ENCODE data around the gene PKIB.

The PKIB gene

DNA sequence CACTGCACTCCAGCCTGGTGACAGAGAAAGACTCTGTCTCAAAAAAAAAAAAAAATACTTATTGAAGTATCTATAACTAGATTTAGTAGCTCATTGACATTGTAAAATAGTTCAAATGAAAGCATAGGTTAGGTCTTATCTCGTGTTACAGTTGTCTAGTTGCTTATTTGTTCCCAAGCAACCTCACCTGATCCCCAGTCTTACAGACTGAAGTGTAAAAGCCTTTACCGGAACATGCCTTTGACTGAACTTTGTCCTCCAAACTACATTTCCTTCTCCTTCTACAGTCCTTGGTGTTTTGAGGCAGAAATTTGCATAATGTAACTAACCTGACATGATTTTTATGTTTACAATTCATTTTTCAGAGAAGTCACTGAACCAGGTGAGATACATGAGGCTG, 61.0 kb downstream of the PKIB start:
- no peaks in the 10 kb centered on the region for H3K9me3 Mint-ChIP-seq
- ATAC-seq (no peak), DNase-seq (no peak)
- H3K4me3 Mint-ChIP-seq, result no peak overlapping the region
- no peak overlapping the region for H3K27ac Mint-ChIP-seq
- H3K27me3 Mint-ChIP-seq, result no peaks in the 10 kb centered on the region
- H3K4me1 Mint-ChIP-seq, result no peaks in the 10 kb centered on the region

DNA sequence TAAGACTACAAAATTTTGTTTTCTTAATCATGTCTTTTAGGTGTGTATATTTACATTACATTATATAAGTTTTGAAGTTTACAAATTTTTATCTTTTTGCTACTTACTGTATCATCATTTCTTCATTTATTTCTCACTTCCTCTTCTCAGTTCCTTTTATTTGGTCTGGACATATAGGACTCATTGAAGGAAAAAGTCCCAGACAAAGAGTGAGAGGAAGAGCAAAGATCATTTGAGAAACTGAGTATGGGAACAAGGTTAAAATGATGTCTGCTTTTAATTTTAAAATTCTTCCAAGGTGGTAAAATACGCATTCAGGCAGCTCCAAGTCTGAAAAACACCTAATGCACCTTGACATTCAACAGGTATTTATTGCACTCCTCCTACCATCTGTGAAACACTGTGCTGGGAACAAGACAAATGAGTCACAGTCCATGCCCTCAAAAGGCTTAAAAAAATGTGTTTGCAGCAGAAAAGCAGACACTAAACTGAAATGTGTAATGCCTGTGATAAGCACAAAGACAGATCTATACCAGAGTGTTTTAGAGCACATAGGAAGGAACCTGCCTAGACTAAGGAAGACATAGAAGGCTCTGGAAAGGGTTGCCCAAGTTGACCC, 63.2 kb downstream of the PKIB start:
- Mint-ChIP-seq H3K9me3 (no peaks in the 10 kb centered on the region), H3K27me3 (no peaks in the 10 kb centered on the region), H3K4me3 (no peak overlapping the region), H3K27ac (no peak overlapping the region), H3K4me1 (no peaks in the 10 kb centered on the region)
- ATAC-seq (no peak), DNase-seq (no peak)

DNA sequence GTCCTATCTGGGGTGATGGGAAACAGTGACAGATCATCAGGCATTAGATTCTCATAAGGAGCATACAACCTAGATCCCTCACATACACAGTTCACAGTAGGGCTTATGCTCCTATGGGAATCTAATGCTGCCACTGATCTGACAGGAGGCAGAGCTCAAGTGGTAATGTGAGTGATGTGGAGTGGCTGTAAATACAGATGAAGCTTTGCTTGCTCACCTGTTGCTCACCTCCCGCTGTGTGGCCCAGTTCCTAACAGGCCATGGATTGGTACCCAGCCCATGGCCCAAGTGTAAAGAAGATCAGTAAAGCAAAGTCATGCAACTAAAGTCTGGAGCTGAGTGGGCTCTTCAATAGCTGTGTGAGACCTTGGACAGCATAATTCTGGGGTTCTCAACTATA, 65.9 kb downstream of the PKIB start:
- Mint-ChIP-seq H3K4me1 (no peaks in the 10 kb centered on the region), H3K9me3 (no peaks in the 10 kb centered on the region), H3K27ac (no peak overlapping the region), H3K27me3 (no peaks in the 10 kb centered on the region), H3K4me3 (no peak overlapping the region)
- ATAC-seq (no peak), DNase-seq (no peak)

DNA sequence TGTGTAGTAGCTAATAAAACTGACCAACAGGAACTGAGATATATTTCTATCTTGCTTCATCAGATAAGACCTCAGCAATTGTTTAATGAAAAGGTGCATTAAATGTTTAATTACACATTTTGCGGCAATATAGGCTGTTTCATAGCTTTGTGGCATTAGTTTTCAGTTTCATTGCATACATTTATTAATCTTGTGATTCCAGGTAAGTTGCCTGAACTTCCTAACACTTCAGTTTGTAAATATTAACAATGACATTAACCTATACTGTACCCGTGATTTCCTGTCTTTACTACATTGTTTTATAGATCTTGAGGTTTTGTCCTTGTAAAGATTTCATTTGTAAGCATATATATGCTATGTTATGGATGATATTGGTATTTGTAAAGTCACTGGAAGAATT, 66.5 kb downstream of the PKIB start:
- no peak overlapping the region for H3K4me3 Mint-ChIP-seq
- H3K4me1 Mint-ChIP-seq, result no peaks in the 10 kb centered on the region
- no peak overlapping the region for H3K27ac Mint-ChIP-seq
- ATAC-seq (no peak), DNase-seq (no peak)
- H3K9me3 Mint-ChIP-seq, result no peaks in the 10 kb centered on the region
- no peaks in the 10 kb centered on the region for H3K27me3 Mint-ChIP-seq

- Mint-ChIP-seq H3K4me3 (no peak overlapping the region), H3K4me1 (no peaks in the 10 kb centered on the region), H3K9me3 (no peaks in the 10 kb centered on the region), H3K27ac (no peak overlapping the region), H3K27me3 (no peaks in the 10 kb centered on the region)
- no peak for ATAC-seq
- no peak for DNase-seq
Measured at GRCh38 chr6:122677406-122677805, 67.2 kb downstream of the PKIB start.

DNA sequence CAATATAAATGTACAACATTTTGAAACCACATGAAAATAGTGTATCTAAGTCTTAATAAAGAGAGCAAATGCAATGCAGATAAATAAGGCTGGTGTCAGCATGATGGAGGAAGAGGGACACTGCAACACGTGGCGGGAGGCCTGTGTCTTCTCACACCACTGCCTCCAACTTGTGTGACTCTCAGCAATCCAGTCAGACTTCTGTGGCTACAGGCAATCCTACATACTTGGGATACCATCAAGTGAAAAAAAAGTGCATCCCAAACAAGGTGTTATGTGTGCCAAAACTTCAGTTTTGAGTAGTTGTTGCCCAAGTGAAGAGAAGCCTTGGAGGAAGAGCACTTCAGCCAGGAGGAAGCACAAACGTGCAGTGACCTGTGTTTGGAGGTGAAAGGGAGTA, 68.6 kb downstream of the PKIB start:
- ATAC-seq (no peak), DNase-seq (no peak)
- Mint-ChIP-seq H3K4me1 (no peaks in the 10 kb centered on the region), H3K27me3 (no peaks in the 10 kb centered on the region), H3K4me3 (no peak overlapping the region), H3K27ac (no peak overlapping the region), H3K9me3 (no peaks in the 10 kb centered on the region)

- H3K9me3 Mint-ChIP-seq, result no peaks in the 10 kb centered on the region
- H3K27me3 Mint-ChIP-seq, result no peaks in the 10 kb centered on the region
- DNase-seq, result no peak
- H3K4me1 Mint-ChIP-seq, result no peaks in the 10 kb centered on the region
- H3K27ac Mint-ChIP-seq, result no peak overlapping the region
- no peak for ATAC-seq
- H3K4me3 Mint-ChIP-seq, result no peak overlapping the region
Measured at GRCh38 chr6:122681705-122682104, 71.5 kb downstream of the PKIB start.

DNA sequence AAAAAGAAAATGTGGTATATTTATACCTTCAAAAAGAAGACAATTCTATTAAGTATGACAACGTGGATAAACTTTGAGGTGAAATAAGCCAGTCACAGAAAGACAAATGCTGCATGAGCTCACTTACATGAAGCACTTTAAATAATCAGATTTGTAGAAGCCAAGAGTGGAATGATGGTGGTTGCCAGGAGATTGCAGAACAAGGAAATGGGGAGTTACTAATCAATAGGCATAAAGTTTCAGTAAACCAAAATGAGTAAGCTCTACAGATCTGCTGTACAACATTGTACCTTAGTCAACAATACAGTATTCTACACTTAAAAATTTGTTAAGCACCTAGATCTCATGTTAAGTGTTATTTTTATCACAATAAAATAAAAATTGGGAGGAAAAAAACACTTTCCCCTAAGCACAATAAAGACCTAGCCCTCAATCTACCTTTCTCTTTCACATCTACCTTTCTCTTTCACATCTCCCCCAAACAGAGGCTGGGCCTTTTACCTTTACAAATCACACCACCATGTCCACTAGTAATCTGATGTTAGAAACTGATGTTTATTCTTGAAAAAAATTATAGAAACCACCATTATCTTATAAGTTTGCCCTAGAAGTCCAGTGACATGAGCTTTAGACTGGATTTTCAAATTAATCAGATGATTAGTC, 73.9 kb downstream of the PKIB start:
- no peak for ATAC-seq
- Mint-ChIP-seq H3K4me1 (no peaks in the 10 kb centered on the region), H3K27me3 (no peaks in the 10 kb centered on the region), H3K27ac (no peak overlapping the region), H3K4me3 (no peak overlapping the region), H3K9me3 (peaks cover 0 to 5% of the 10 kb centered on the region in 2 donors)
- no peak for DNase-seq

DNA sequence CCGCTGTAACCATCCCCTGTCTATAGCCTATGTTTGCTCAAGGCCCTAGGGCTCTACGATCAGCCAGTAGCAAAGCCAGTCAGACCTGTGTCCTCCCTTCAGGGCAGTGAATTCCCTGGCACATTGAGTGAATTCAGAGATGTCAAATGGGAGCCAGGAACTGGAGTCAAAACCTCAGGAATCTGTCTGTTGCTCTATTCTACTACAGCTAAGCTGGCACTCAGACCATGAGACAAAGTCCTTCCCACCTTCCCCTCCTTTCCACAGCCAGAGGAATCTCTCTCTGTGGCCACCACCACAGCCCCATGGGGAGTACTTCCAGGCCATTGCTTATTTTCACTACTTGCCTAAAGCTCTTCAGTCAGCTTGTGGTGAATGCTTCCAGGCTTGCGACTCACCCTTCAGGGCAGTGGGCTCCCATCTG, 82.0 kb downstream of the PKIB start:
- DNase-seq (no peak), ATAC-seq (no peak)
- H3K4me1 Mint-ChIP-seq, result no peaks in the 10 kb centered on the region
- H3K9me3 Mint-ChIP-seq, result peaks cover 0 to 14% of the 10 kb centered on the region in 2 donors
- peaks cover 15% of the 10 kb centered on the region for H3K27me3 Mint-ChIP-seq
- no peak overlapping the region for H3K4me3 Mint-ChIP-seq
- no peak overlapping the region for H3K27ac Mint-ChIP-seq

DNA sequence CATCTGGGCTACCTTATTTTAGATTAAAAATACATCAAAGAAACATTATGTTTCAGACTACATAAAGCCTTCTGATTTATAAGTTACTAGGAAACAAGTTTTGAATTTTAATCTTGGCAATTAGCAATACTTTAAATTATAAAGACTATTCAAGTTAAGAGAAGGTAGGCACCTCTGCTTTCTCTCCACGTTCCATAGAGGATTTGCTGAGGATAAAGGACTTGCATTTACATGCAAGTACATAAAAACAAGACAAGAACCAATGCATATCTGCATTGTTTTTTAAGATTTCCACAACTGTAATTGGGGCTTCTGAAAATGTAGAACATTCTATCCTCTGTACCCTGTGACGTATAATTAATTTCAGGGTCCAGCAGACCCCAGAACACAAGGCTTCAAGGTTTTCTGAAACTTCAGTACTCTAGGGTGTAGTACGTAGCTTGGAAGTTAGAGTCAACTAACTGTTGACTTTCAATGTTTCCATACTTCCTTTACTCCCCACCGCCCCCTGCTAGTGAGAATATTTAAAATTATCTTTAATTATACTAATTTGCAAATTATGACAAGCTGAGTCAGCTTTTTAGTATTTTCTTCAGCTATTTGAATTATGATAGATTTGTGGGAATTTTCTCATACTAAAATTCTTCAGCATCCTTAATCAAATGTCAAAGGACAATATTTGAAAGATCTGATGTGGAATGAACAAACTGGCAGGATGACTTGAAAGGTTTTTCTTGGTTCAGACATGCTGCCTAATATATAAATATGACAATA, 82.8 kb downstream of the PKIB start:
- Mint-ChIP-seq H3K4me1 (no peaks in the 10 kb centered on the region), H3K4me3 (no peak overlapping the region), H3K9me3 (peaks cover 0 to 14% of the 10 kb centered on the region in 2 donors), H3K27me3 (peaks cover 15% of the 10 kb centered on the region), H3K27ac (no peak overlapping the region)
- ATAC-seq (no peak), DNase-seq (no peak)

DNA sequence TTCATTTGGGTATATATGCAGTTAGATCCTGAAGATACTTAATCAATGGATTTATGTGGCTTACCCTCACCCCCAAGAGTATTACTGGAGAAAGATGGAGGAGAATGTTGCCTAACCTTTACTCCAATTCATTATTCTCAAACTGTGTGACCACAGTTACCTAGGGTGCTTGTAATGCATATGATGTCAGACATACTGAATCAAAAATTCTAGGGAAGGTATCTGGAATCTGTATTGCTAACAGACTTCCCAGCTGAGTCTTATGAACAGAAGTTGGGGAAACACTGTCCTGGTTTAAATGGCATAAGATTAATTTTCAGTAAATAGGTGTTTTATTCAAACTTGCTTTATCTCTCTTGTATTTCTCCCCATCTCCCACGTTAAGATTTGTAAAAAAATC, 83.9 kb downstream of the PKIB start:
- H3K27ac Mint-ChIP-seq, result no peak overlapping the region
- peaks cover 0 to 10% of the 10 kb centered on the region in 2 donors for H3K9me3 Mint-ChIP-seq
- no peaks in the 10 kb centered on the region for H3K4me1 Mint-ChIP-seq
- no peak for ATAC-seq
- no peak overlapping the region for H3K4me3 Mint-ChIP-seq
- H3K27me3 Mint-ChIP-seq, result peaks cover 15% of the 10 kb centered on the region
- no peak for DNase-seq

DNA sequence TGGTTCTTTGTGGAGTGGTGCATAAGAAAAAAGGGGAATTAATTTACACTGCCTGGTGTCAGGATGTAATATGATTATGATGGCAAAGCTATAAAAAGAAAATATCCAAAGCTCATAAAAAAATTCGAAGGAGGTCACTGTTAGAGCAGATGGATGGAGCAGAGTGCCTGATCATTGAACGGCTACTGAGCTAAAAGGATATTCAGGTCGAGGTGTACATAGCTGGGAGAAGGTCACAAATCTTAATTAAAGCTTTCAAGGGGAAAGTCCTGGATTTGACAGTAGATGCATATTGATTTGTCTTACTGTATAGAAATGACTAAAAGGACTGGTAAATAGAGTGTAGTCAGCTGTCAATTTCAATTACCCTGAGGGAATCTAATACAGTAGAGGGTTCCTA, 84.4 kb downstream of the PKIB start:
- Mint-ChIP-seq H3K27me3 (peaks cover 15% of the 10 kb centered on the region), H3K9me3 (peaks cover 0 to 7% of the 10 kb centered on the region in 2 donors), H3K4me3 (no peak overlapping the region), H3K4me1 (no peaks in the 10 kb centered on the region), H3K27ac (no peak overlapping the region)
- ATAC-seq (no peak), DNase-seq (no peak)

- Mint-ChIP-seq H3K9me3 (peaks cover 0 to 7% of the 10 kb centered on the region in 2 donors), H3K27me3 (peaks cover 15% of the 10 kb centered on the region), H3K4me1 (no peaks in the 10 kb centered on the region), H3K27ac (no peak overlapping the region), H3K4me3 (no peak overlapping the region)
- no peak for DNase-seq
- ATAC-seq, result no peak
Measured at GRCh38 chr6:122695188-122695587, 85.0 kb downstream of the PKIB start.

DNA sequence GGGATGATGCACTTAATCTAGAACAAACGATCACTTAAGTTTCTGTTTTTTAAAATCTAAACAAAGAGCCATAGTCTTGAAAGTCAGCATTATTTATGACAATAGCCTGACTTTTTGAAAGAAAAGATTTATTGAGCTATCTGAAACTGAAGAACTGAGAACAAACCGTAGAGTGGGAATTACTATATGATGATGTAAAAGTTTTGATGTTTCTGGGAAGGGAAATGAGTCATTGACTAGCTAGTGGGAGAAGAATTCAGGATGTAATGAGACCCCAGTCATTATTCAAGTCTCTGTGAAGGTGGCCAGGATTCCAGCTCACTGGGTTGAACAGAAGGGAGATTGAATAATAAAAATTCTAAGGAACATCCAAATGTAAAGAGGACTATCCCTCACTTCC, 85.9 kb downstream of the PKIB start:
- no peak for ATAC-seq

DNA sequence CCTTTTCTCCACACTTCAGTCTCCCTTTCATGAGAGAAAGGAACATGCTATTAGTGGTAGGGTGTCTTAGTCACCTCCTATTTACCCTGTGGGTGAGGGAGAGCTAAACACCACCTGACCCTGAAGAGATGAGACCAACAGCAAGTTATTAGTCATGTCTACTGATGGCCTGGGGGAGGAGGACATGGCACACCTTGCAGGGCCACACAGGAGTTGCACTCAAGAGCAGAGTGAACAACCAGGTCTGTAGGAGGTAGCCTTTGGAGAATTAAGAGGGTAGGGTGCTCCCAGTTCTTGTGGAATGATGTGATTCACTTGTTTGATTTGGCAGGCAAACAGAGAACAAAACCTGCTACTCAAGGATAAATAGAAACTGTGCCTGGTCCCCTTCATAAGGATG, 86.6 kb downstream of the PKIB start:
- H3K4me3 Mint-ChIP-seq, result no peak overlapping the region
- no peak overlapping the region for H3K27ac Mint-ChIP-seq
- H3K4me1 Mint-ChIP-seq, result no peaks in the 10 kb centered on the region
- H3K27me3 Mint-ChIP-seq, result peaks cover 4% of the 10 kb centered on the region
- ATAC-seq (peak; percentile 52), DNase-seq (no peak)
- H3K9me3 Mint-ChIP-seq, result peaks cover 0 to 4% of the 10 kb centered on the region in 2 donors

More for the DNA sequence above, 85.9 kb downstream of the PKIB start:
- Mint-ChIP-seq H3K27me3 (peaks cover 12% of the 10 kb centered on the region), H3K4me3 (no peak overlapping the region), H3K27ac (no peak overlapping the region), H3K9me3 (peaks cover 0 to 7% of the 10 kb centered on the region in 2 donors), H3K4me1 (no peaks in the 10 kb centered on the region)
- DNase-seq, result no peak

DNA sequence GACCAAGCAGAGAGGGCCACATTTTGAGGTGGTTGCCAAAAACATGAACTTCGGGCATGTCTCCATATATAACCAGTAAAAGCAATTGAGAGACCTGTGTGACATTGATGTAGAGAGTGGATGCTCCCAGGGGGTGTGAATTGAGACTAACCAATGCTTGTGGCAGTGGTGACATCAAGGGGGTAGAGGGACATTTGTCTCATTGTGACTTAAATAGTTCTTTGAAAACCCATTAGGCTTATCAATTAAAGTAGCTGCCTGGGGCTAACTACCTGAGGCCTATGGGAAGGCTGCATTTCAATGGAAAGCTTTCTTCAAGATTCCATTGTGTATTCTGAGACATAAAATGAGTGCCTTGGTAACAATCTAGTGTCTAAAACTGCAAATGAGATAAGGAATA, 87.3 kb downstream of the PKIB start:
- DNase-seq (no peak), ATAC-seq (no peak)
- Mint-ChIP-seq H3K4me3 (no peak overlapping the region), H3K27ac (no peak overlapping the region), H3K4me1 (no peaks in the 10 kb centered on the region), H3K9me3 (no peaks in the 10 kb centered on the region), H3K27me3 (no peaks in the 10 kb centered on the region)
